ENCODE data around the gene CDKAL1. TPM values are rescaled to one million over a fixed set of nuclear protein-coding genes. Genes with fewer than 3 reads are reported as not detected.

Gene CDKAL1
- total and polyA plus RNA-seq, 2 experiments from 2014 or later, result 12.2 to 13.7 TPM

- Histone ChIP-seq H3K9me3 (ENCODE audit: low read depth) (no peaks in the 10 kb centered on the region), H3K4me1 (ENCODE audit: low read depth) (peaks cover 4% of the 10 kb centered on the region), H3K36me3 (no peaks in the 10 kb centered on the region), H3K27me3 (no peaks in the 10 kb centered on the region), H3K27ac (no peak overlapping the region), H3K4me3 (no peak overlapping the region)
- TF ChIP-seq CTCF (IDR thresholded peaks at IDR 0.05; ENCODE audit: low read depth, low read length), result no peak
- peak in 1 of 2 donors; percentile 63 for DNase-seq (ENCODE audit: low read depth in 1 of 2, low spot score in 1 of 2)
These were observed 615.2 kb downstream of the CDKAL1 start for GRCh38 chr6:21149470-21149869.

- TF ChIP-seq CTCF (IDR thresholded peaks at IDR 0.05; ENCODE audit: low read depth, low read length), result no peak
- Histone ChIP-seq H3K4me3 (no peak overlapping the region), H3K36me3 (no peaks in the 10 kb centered on the region), H3K27me3 (no peaks in the 10 kb centered on the region), H3K4me1 (ENCODE audit: low read depth) (no peaks in the 10 kb centered on the region), H3K27ac (no peak overlapping the region), H3K9me3 (ENCODE audit: low read depth) (no peaks in the 10 kb centered on the region)
- DNase-seq (ENCODE audit: low read depth in 1 of 2, low spot score in 1 of 2), result no peak
These were observed 616.4 kb downstream of the CDKAL1 start for GRCh38 chr6:21150667-21151066.

GRCh38 chr6:21151119-21151518 is 616.9 kb downstream of the CDKAL1 start:
- Histone ChIP-seq H3K9me3 (ENCODE audit: low read depth) (no peaks in the 10 kb centered on the region), H3K36me3 (no peaks in the 10 kb centered on the region), H3K27ac (no peak overlapping the region), H3K4me1 (ENCODE audit: low read depth) (no peaks in the 10 kb centered on the region), H3K4me3 (no peak overlapping the region), H3K27me3 (no peaks in the 10 kb centered on the region)
- no peak for DNase-seq (ENCODE audit: low read depth in 1 of 2, low spot score in 1 of 2)
- TF ChIP-seq CTCF (IDR thresholded peaks at IDR 0.05; ENCODE audit: low read depth, low read length), result no peak

- Histone ChIP-seq H3K27ac (no peak overlapping the region), H3K9me3 (ENCODE audit: low read depth) (no peaks in the 10 kb centered on the region)
- TF ChIP-seq CTCF (IDR thresholded peaks at IDR 0.05; ENCODE audit: low read depth, low read length), result no peak
These were observed 617.3 kb downstream of the CDKAL1 start for GRCh38 chr6:21151530-21151929.

GRCh38 chr6:21157186-21157929 is 623.1 kb downstream of the CDKAL1 start:
- no peak for TF ChIP-seq CTCF (IDR thresholded peaks at IDR 0.05; ENCODE audit: low read depth, low read length)
- H3K27ac ChIP-seq, result no peak overlapping the region
- no peaks in the 10 kb centered on the region for H3K4me1 ChIP-seq (ENCODE audit: low read depth)
- no peaks in the 10 kb centered on the region for H3K27me3 ChIP-seq
- H3K36me3 ChIP-seq, result no peaks in the 10 kb centered on the region
- H3K9me3 ChIP-seq (ENCODE audit: low read depth), result no peaks in the 10 kb centered on the region
- no peak for DNase-seq (ENCODE audit: low read depth in 1 of 2, low spot score in 1 of 2)
- no peak overlapping the region for H3K4me3 ChIP-seq

More at GRCh38 chr6:21151530-21151929, 617.3 kb downstream of the CDKAL1 start:
- Histone ChIP-seq H3K27me3 (no peaks in the 10 kb centered on the region), H3K36me3 (no peaks in the 10 kb centered on the region), H3K4me3 (no peak overlapping the region), H3K4me1 (ENCODE audit: low read depth) (no peaks in the 10 kb centered on the region)
- DNase-seq (ENCODE audit: low read depth in 1 of 2, low spot score in 1 of 2), result no peak

All from cardiac muscle cell (in vitro differentiated cells and primary cell).